Ascending aorta (tissue), 2 donors: Measurements from ENCODE around the gene BMP7. TPM values are rescaled to one million over a fixed set of nuclear protein-coding genes. Genes with fewer than 3 reads are reported as not detected.

Experiments
- DNase-seq, 2 donors: peaks; one replicate each; pipeline ENCODE4 v3.0.0-alpha.2; 2019; ENCODE audit warnings: low spot score in 2 of 2
- H3K27ac ChIP-seq, 2 donors: fragments of 200-600 bp; sonication (generic); one replicate each; pipeline ENCODE4 v1.5.1; 2016 to 2017; ENCODE audit warnings: mild to moderate bottlenecking in 1 of 2
- H3K27me3 ChIP-seq: fragments of 200-600 bp; sonication (generic); one replicate; pipeline ENCODE4 v1.5.1; 2017
- H3K36me3 ChIP-seq, 2 donors: fragments of 200-600 bp; sonication (generic); one replicate each; pipeline ENCODE4 v1.5.1; 2016
- H3K4me1 ChIP-seq, 2 donors: fragments of 200-600 bp; sonication (generic); one replicate each; pipeline ENCODE4 v1.5.1; 2016 to 2017; ENCODE audit warnings: mild to moderate bottlenecking in 1 of 2
- H3K4me3 ChIP-seq, 2 donors: fragments of 200-600 bp; sonication (generic); one replicate each; pipeline ENCODE4 v1.5.1; 2016 to 2017; ENCODE audit warnings: mild to moderate bottlenecking in 1 of 2
- H3K9me3 ChIP-seq, 2 donors: fragments of 200-600 bp; sonication (generic); one replicate each; pipeline ENCODE4 v1.5.1; 2016
- CTCF ChIP-seq, 3 experiments: fragments of 200-600 bp in 2 of 3; fragments of 450-650 bp in 1 of 3; sonication (generic) in 2 of 3; IDR thresholded peaks; one replicate each; pipeline ENCODE4 v1.5.1; 2016 to 2019; ENCODE audit warnings: antibody characterized with exemption in 3 of 3, mild to moderate bottlenecking in 1 of 3, moderate library complexity in 1 of 3
- intact Hi-C: fragments of 100-400 bp; cut with DNase I; formaldehyde crosslinking; loops from one replicate; pipeline ENCODE4 v1.15.1; 2023
- total RNA-seq: library from RNA; depleted of rRNA; stranded (reverse); fragments of >200 nt; gene quantifications from one replicate; pipeline ENCODE4 v1.1.0, GENCODE V29; 2016

The BMP7 gene
- total RNA-seq, 1 donor from 2014 or later, result not detected

- Histone ChIP-seq H3K27ac (no peak overlapping the region), H3K9me3 (no peaks in the 10 kb centered on the region), H3K27me3 (no peaks in the 10 kb centered on the region), H3K4me3 (no peak overlapping the region), H3K4me1 (no peaks in the 10 kb centered on the region), H3K36me3 (no peaks in the 10 kb centered on the region)
- no peak for DNase-seq
- no peak for TF ChIP-seq CTCF (IDR thresholded peaks at IDR 0.05)
- intact Hi-C loops, result no loop called here
Measured at GRCh38 chr20:57146155-57146554, 120.3 kb downstream of the BMP7 start.

GRCh38 chr20:57145089-57145631 lies 121.3 kb downstream of the BMP7 start:
- H3K27me3 ChIP-seq, result no peaks in the 10 kb centered on the region
- TF ChIP-seq CTCF (IDR thresholded peaks at IDR 0.05), result no peak
- intact Hi-C loops, result no loop called here

GRCh38 chr20:57143173-57143572 lies 123.3 kb downstream of the BMP7 start:
- Histone ChIP-seq H3K4me3 (no peak overlapping the region), H3K27me3 (no peaks in the 10 kb centered on the region), H3K36me3 (no peaks in the 10 kb centered on the region), H3K27ac (no peak overlapping the region), H3K4me1 (no peaks in the 10 kb centered on the region), H3K9me3 (no peaks in the 10 kb centered on the region)
- TF ChIP-seq CTCF (IDR thresholded peaks at IDR 0.05), result no peak
- no peak for DNase-seq
- intact Hi-C loops, result no loop called here

More at GRCh38 chr20:57145089-57145631, 121.3 kb downstream of the BMP7 start:
- Histone ChIP-seq H3K27ac (no peak overlapping the region), H3K4me3 (no peak overlapping the region), H3K9me3 (no peaks in the 10 kb centered on the region), H3K4me1 (no peaks in the 10 kb centered on the region), H3K36me3 (no peaks in the 10 kb centered on the region)
- no peak for DNase-seq

- Histone ChIP-seq H3K4me3 (no peak overlapping the region), H3K4me1 (no peaks in the 10 kb centered on the region), H3K9me3 (no peaks in the 10 kb centered on the region), H3K27me3 (no peaks in the 10 kb centered on the region), H3K36me3 (no peaks in the 10 kb centered on the region), H3K27ac (no peak overlapping the region)
- intact Hi-C loops, result no loop called here
- no peak for DNase-seq
- TF ChIP-seq CTCF (IDR thresholded peaks at IDR 0.05), result no peak
Measured at GRCh38 chr20:57142667-57143066, 123.8 kb downstream of the BMP7 start.

GRCh38 chr20:57141492-57141891 lies 124.9 kb downstream of the BMP7 start:
- DNase-seq, result no peak
- H3K4me3 ChIP-seq, result no peak overlapping the region
- no peak overlapping the region for H3K27ac ChIP-seq
- intact Hi-C loops, result no loop called here
- no peaks in the 10 kb centered on the region for H3K36me3 ChIP-seq
- TF ChIP-seq CTCF (IDR thresholded peaks at IDR 0.05), result no peak
- H3K9me3 ChIP-seq, result no peaks in the 10 kb centered on the region
- no peaks in the 10 kb centered on the region for H3K27me3 ChIP-seq
- no peaks in the 10 kb centered on the region for H3K4me1 ChIP-seq

GRCh38 chr20:57140416-57140965 lies 126.0 kb downstream of the BMP7 start:
- no peaks in the 10 kb centered on the region for H3K9me3 ChIP-seq
- no peak for DNase-seq
- no peak for TF ChIP-seq CTCF (IDR thresholded peaks at IDR 0.05)
- intact Hi-C loops, result no loop called here
- no peaks in the 10 kb centered on the region for H3K27me3 ChIP-seq
- H3K27ac ChIP-seq, result no peak overlapping the region
- H3K36me3 ChIP-seq, result no peaks in the 10 kb centered on the region
- H3K4me3 ChIP-seq, result no peak overlapping the region
- no peaks in the 10 kb centered on the region for H3K4me1 ChIP-seq
